Common myeloid progenitor, CD34-positive (primary cell): ENCODE data around the gene PTCH1.
A peak's percentile ranks its signal among the peaks of the same experiment; 100 is the strongest.

ENCODE experiments used
- CTCF ChIA-PET: fragments of 350-600 bp; sonication (Branson Sonifier 250); formaldehyde crosslinking; loops from one replicate; lab custom pipeline; 2021; ENCODE audit warnings: antibody characterized with exemption; lab: Charles Lee
- POLR2A ChIA-PET: fragments of 350-600 bp; sonication (Branson Sonifier 250); formaldehyde crosslinking; loops from one replicate; lab custom pipeline; 2021; ENCODE audit warnings: antibody characterized with exemption; lab: Charles Lee
- DNase-seq, 3 donors: peaks; one replicate each; pipeline versions ENCODE4 v3.0.0 to v3.0.0-alpha.2; 2013
- H3K27ac ChIP-seq, 2 experiments: 1 replicate in 1 of 2; 2 replicates in 1 of 2; pipeline ENCODE4 v1.7.0; 2013; ENCODE audit warnings: inconsistent platforms in 2 of 2, low read length in 2 of 2, mild to moderate bottlenecking in 2 of 2, low read depth in 1 of 2, moderate library complexity in 1 of 2; ENCODE audit not compliant: severe bottlenecking in 2 of 2, insufficient read depth in 1 of 2, poor library complexity in 1 of 2
- H3K27me3 ChIP-seq, 5 experiments: replicated peaks in 2 of 5; 1 replicate in 3 of 5; 2 replicates in 2 of 5; pipeline versions ENCODE4 v1.6.1 to v1.7.0; 2013; ENCODE audit warnings: low read length in 4 of 5, mild to moderate bottlenecking in 2 of 5, moderate library complexity in 2 of 5, inconsistent platforms in 1 of 5; ENCODE audit not compliant: insufficient read depth in 5 of 5, control insufficient read depth in 4 of 5
- H3K36me3 ChIP-seq, 4 experiments: 1 replicate in 2 of 4; 2 replicates in 2 of 4; pipeline versions ENCODE4 v1.6.1 to v1.7.0; 2013; ENCODE audit warnings: low read length in 3 of 4, control low read depth in 1 of 4, mild to moderate bottlenecking in 1 of 4; ENCODE audit not compliant: control insufficient read depth in 4 of 4, insufficient read depth in 4 of 4
- H3K4me1 ChIP-seq, 4 experiments: 1 replicate in 3 of 4; 2 replicates in 1 of 4; pipeline versions ENCODE4 v1.6.1 to v1.7.1; 2013; ENCODE audit warnings: low read length in 3 of 4, mild to moderate bottlenecking in 3 of 4, control low read depth in 1 of 4, inconsistent platforms in 1 of 4, moderate library complexity in 1 of 4; ENCODE audit not compliant: control insufficient read depth in 4 of 4, insufficient read depth in 4 of 4; ENCODE audit errors: control extremely low read depth in 1 of 4
- H3K4me3 ChIP-seq, 7 experiments: 1 replicate in 4 of 7; 2 replicates in 3 of 7; pipeline versions ENCODE4 v1.5.1 to v1.7.0; 2013; ENCODE audit warnings: mild to moderate bottlenecking in 7 of 7, low read length in 6 of 7, moderate library complexity in 6 of 7, inconsistent platforms in 2 of 7, low read depth in 2 of 7, control low read depth in 1 of 7; ENCODE audit not compliant: insufficient read depth in 4 of 7, control insufficient read depth in 1 of 7; ENCODE audit errors: extremely low read depth in 1 of 7
- H3K9me3 ChIP-seq, 5 experiments: 1 replicate in 4 of 5; 2 replicates in 1 of 5; pipeline versions ENCODE4 v1.6.1 to v1.7.1; 2013; ENCODE audit warnings: low read length in 4 of 5, mild to moderate bottlenecking in 2 of 5, inconsistent platforms in 1 of 5, low read depth in 1 of 5, moderate library complexity in 1 of 5; ENCODE audit not compliant: control insufficient read depth in 4 of 5, insufficient read depth in 2 of 5; ENCODE audit errors: control extremely low read depth in 1 of 5
- WGBS: methylation state at CpG from one replicate; pipeline ENCODE4 v1.1.5; 2013; ENCODE audit not compliant: insufficient coverage; 5-methylcytosine and 5-hydroxymethylcytosine counted together

The PTCH1 gene

DNA sequence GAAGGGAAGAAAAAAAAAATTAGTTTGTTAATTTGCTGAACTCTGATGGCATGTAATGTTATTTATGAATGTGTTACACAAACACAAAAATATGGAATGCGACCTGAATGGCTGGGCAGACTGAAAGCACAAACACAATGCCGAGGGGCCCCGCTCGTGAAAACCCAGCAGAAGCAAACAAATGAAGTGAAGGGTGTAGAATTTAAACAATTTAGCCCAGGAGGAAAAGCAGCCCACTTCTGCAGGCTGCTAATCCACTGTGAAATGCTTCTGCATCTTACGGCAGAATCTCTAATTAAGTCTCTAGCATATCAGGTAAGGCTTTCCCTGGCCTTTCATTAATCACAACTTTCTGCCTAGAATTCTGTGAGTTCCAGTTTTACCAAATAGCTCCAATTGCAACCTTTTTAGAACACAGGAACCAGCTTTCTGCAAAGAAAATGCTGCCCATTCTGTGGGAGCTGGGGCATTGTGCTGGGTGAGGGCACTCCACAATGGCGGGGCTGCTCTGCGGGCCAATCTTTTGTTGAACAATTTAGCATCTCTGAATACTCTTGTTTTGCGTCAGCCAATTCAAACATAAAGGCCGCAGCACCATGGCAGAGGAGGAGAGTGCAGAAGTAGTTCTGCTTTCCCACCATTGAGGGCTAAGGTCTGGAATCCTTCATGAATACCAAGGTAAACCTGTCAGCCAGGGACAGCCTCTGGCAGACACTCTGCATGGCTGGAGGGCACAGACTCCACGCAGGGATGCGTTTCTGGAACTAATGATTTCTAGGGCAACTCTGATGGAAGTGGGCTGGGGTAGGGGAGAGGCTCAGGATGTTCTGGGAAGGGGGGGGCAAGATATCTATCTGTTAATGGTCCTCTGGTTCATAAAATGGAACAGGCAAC, 66.4 kb downstream of the PTCH1 start:
- H3K27ac ChIP-seq: no peak overlapping the region
- H3K4me3 ChIP-seq: no peak overlapping the region
- H3K4me1 ChIP-seq: peaks cover 0 to 2% (median 0%) of the 10 kb centered on the region in 4 experiments
- DNase-seq: no peak
- 95% methylated on average over 10 of the region's 11 CpGs for WGBS
- H3K9me3 ChIP-seq: peaks cover 0 to 2% (median 0%) of the 10 kb centered on the region in 5 experiments
- ChIA-PET CTCF (no interaction called here), POLR2A (no interaction called here)
- H3K27me3 ChIP-seq: peaks cover 0 to 92% (median 26%) of the 10 kb centered on the region in 5 experiments
- no peaks in the 10 kb centered on the region for H3K36me3 ChIP-seq

DNA sequence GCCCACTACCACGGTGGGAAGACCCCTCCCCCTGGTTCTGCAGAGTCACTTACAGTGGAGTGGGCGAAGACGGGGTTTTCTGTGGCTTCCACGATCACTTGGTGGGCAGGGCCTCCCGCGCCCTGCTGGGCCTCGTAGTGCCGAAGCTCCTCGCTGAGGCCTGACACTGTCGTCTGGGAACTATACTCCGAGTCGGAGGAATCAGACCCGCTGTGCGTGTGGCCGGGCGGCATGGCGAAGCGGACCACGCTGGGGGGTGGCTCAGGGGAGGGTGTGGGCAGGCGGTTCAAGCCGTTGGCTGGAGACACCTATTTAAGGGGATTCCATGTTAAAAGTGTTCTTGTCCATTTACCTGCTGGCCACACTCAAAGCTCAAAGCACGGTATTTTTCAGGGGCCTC, 67.8 kb downstream of the PTCH1 start:
- POLR2A ChIA-PET: no interaction called here
- DNase-seq: no peak
- no peaks in the 10 kb centered on the region for H3K36me3 ChIP-seq
- CTCF ChIA-PET: interaction anchor here (1.8 kb wide), 1 partner anchor 13 kb away, joined by 5 read pairs; no protein-coding TSS in a partner anchor
- WGBS: 92% methylated on average over 22 of the region's 22 CpGs
- H3K27me3 ChIP-seq: peaks cover 0 to 92% (median 26%) of the 10 kb centered on the region in 5 experiments
- no peak overlapping the region for H3K4me3 ChIP-seq
- peaks cover 0 to 2% (median 0%) of the 10 kb centered on the region in 4 experiments for H3K4me1 ChIP-seq
- H3K9me3 ChIP-seq: no peaks in the 10 kb centered on the region
- no peak overlapping the region for H3K27ac ChIP-seq

DNA sequence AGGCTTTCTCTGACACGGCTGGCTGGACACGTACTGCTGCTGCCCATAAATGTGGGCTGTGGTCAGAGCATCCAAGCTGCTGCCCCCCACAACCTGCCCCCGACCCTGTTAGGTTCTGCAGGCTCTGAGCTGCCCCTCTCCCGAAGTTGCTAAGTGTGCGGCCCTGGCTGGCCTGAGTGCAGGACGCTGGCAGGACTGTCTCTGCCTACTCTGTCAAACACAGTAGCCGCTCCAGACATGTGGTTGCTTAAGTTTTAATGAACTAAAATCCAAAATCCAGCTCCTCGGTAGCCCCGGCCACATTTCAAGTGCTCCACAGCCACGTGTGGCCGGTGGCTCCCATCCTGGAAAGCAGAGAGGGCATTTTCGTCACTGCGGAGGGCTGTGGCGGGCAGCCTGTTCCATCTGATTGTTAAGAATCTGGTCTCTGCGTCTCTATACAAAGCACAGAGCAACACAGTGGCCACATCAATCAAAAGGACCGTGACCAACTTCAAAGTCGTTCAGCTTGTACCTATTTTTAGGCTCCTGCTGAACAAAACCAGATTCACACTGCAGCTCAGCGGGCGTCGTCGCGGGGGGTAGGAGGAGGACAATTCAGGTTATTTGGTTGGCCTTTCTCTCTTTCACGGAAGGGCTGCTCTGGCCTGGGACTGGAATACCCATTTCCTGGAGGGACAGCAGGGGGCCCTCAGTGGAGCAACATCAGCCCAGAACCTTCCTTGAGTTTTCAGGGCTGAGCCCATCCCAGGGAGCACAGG, 68.9 kb downstream of the PTCH1 start:
- no peak overlapping the region for H3K27ac ChIP-seq
- no peak overlapping the region for H3K4me3 ChIP-seq
- H3K27me3 ChIP-seq: peaks cover 0 to 83% (median 24%) of the 10 kb centered on the region in 5 experiments
- peaks cover 0 to 2% (median 0%) of the 10 kb centered on the region in 4 experiments for H3K4me1 ChIP-seq
- POLR2A ChIA-PET: no interaction called here
- DNase-seq: no peak
- 95% methylated on average over 20 of the region's 23 CpGs for WGBS
- CTCF ChIA-PET: interaction anchor here (1.8 kb wide), 1 partner anchor 12 kb away, joined by 5 read pairs; no protein-coding TSS in a partner anchor
- H3K36me3 ChIP-seq: no peaks in the 10 kb centered on the region
- no peaks in the 10 kb centered on the region for H3K9me3 ChIP-seq

DNA sequence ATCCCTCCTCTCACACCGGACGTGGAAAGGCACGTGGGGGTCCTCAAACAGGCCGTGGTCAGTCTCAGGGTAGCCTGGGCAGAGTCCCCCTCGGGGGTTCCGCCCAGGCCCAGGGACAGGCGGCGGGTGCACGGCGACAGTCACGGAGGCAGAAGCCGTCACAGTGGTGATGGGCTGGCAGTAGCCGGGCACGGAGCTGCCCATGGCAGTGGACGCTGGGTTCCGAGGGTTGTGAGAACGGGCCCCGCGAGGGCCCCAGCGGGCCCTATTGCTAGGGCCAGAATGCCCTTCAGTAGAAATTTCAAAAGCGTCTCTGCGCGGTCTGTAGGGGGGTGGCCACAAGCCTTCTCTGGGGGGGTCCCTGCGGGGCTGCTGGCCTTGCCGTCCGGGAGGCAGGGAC, 69.8 kb downstream of the PTCH1 start:
- WGBS: 96% methylated on average over 26 of the region's 26 CpGs
- Histone ChIP-seq H3K4me1 (peaks cover 0 to 2% (median 0%) of the 10 kb centered on the region in 4 experiments), H3K36me3 (no peaks in the 10 kb centered on the region), H3K27me3 (peaks cover 0 to 81% (median 25%) of the 10 kb centered on the region in 5 experiments), H3K4me3 (no peak overlapping the region), H3K27ac (no peak overlapping the region), H3K9me3 (no peaks in the 10 kb centered on the region)
- no peak for DNase-seq
- ChIA-PET POLR2A (no interaction called here), CTCF (no interaction called here)

DNA sequence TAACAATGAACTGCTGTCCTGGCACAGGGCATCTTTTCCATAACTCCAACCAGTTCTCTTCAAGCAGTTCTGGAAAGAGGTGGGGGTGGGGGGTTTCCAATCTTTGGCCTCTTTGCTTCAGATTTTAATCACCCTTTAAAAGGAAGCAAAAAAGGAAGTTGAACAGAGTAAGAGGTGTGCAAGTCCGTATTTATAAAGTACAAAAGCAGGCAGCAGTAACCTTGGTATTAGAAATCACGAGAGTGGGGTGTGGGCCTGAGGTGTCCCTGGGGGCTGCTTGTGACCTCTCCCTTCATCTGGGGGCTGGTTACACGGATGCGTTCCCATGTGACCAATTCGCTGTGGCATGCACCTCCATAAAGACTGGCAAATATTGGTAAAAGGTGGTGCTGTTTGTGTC, 70.5 kb downstream of the PTCH1 start:
- no peaks in the 10 kb centered on the region for H3K9me3 ChIP-seq
- peak in 2 of 3 donors; percentile 17 to 18 for DNase-seq
- H3K4me1 ChIP-seq: peaks cover 0 to 2% (median 0%) of the 10 kb centered on the region in 4 experiments
- POLR2A ChIA-PET: no interaction called here
- peaks cover 0 to 82% (median 26%) of the 10 kb centered on the region in 5 experiments for H3K27me3 ChIP-seq
- CTCF ChIA-PET: no interaction called here
- no peak overlapping the region for H3K27ac ChIP-seq
- 67% methylated on average over 5 of the region's 5 CpGs for WGBS
- H3K36me3 ChIP-seq: no peaks in the 10 kb centered on the region
- H3K4me3 ChIP-seq: no peak overlapping the region

DNA sequence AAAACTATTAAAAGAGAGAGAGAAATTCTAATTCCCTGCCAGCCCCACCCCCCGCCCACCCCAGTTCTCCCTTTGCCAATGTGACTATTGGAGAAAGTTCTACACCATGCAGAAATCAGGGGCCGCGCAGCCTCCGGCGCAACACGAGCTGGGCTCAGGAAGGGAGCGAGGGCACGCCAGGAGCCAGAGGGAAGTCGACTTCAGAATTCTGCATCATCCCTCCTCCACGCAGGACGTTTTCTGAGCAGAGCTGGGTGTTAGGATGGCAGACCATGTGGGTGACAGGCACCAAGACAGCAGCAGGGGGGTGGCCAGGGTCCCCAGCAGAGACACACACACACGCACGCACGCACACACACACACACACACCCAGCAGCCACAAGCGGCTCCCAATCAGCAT, 72.6 kb downstream of the PTCH1 start:
- ChIA-PET POLR2A (interaction anchor here (0.7 kb wide), 1 partner anchor 1870 kb away, joined by 3 read pairs; no protein-coding TSS in a partner anchor), CTCF (no interaction called here)
- DNase-seq: no peak
- peaks cover 0 to 2% (median 0%) of the 10 kb centered on the region in 5 experiments for H3K9me3 ChIP-seq
- no peak overlapping the region for H3K4me3 ChIP-seq
- H3K36me3 ChIP-seq: no peaks in the 10 kb centered on the region
- H3K27me3 ChIP-seq: peaks cover 0 to 75% (median 21%) of the 10 kb centered on the region in 5 experiments
- no CpG with 5 or more reads among the region's 15 CpGs for WGBS
- H3K4me1 ChIP-seq: peaks cover 0 to 2% (median 0%) of the 10 kb centered on the region in 4 experiments
- H3K27ac ChIP-seq: no peak overlapping the region
